ENCODE measurements around the gene BTBD2.

DNA sequence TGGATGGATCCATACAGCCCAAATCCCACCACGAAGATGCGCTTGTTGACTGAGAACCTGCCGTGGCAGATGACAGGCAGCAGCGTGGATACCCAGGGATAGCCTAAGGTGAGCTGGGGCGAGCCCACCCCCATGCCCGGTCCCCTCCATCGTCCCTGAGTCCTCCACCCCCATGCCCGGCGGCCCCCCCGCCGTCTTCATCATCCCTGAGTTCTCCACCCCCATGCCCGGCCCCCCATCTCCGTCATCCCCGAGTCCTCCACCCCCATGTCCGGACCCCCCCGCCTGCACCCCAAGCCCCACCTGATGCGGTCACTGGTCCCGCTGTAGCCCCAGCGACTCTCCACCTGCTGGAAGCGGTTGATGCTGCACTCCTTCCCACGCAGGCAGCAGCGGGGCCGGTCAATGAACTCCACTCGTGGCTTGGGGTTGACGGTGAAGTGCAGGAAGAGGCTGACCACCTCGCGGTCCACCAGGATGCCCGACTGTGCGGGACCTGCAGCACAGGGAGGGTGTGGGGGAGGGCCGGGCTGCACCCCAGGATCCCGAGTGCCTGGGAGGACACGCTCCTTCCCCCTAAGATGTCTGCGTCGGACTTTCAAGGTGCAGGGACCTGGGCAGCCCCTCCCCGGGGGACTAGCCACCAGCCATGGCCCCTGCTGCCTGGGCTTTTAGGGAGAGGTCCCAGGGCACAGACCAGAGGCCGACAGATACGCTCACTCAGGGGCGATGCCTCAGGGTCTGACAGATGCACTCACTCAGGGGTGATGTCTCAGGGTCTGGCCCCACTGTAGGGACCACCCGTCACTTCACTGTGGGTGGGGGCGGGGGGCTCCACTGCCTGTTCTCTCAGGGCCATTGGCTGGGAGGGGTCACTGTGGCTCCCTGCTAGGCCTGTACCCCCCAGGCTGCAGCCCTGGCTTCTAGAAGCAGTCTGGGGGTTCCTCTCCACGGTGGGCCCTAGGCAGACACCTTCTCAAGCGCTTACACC is 28.0 kb downstream of the BTBD2 start:
- TF ChIP-seq, protein P1, sequence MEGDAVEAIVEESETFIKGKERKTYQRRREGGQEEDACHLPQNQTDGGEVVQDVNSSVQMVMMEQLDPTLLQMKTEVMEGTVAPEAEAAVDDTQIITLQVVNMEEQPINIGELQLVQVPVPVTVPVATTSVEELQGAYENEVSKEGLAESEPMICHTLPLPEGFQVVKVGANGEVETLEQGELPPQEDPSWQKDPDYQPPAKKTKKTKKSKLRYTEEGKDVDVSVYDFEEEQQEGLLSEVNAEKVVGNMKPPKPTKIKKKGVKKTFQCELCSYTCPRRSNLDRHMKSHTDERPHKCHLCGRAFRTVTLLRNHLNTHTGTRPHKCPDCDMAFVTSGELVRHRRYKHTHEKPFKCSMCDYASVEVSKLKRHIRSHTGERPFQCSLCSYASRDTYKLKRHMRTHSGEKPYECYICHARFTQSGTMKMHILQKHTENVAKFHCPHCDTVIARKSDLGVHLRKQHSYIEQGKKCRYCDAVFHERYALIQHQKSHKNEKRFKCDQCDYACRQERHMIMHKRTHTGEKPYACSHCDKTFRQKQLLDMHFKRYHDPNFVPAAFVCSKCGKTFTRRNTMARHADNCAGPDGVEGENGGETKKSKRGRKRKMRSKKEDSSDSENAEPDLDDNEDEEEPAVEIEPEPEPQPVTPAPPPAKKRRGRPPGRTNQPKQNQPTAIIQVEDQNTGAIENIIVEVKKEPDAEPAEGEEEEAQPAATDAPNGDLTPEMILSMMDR (IDR thresholded peaks at IDR 0.05; ENCODE audit: low read length) = no peak
- TF ChIP-seq EZH2 (optimal IDR thresholded peaks at IDR 0.05; ENCODE audit: low read depth, low read length) = no peak
- TF ChIP-seq EZH2phosphoT487 (IDR thresholded peaks at IDR 0.05; ENCODE audit: low read length) = no peak

Measured in MM.1S (cell line).